CD4-positive, alpha-beta T cell treated with Interferon alpha-2 for 1 hour (primary cell): Measurements from ENCODE around the gene SYT15.

Experiments
- DNase-seq, 2 donors: peaks; one replicate each; pipeline ENCODE4 v3.0.0-alpha.2; 2020 to 2022

Gene SYT15

DNA sequence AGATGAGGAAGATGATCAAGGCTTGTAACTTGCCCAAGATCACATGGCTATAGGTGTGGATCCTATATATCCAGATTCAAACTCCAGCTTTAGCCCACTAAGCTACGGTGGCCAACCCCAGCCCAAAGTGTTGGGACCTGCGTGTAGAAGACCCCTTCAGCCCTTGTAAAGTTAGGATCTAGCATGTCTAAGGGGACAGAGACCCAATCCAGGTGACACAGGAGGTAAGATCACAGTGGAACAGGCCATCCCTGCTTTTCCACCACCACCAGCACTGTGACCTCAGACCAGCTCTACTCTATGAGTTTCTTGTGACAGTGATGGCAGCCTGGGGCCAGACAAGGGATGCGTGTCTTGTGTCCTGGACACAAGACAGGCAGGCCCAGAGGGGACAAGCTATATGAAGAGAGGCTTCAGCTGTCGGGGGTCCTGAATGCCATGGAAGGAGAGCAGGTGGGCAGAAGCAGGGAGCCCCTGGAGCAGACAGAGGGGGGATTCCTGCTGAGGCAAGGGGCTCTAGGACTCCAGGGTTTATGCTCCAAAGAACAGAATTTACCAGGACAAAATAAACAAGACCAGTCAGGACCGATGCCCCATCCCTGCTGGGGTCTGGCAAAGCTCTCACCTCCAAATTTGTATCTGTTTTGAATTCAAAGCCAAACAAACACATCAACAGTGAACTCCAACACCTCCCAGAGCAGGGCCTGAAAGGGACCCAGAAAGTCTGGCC, 32.9 kb upstream of the SYT15 start:
- no peak for DNase-seq

GRCh38 chr10:46546591-46547540, 32.1 kb upstream of the SYT15 start:
- DNase-seq = no peak

DNA sequence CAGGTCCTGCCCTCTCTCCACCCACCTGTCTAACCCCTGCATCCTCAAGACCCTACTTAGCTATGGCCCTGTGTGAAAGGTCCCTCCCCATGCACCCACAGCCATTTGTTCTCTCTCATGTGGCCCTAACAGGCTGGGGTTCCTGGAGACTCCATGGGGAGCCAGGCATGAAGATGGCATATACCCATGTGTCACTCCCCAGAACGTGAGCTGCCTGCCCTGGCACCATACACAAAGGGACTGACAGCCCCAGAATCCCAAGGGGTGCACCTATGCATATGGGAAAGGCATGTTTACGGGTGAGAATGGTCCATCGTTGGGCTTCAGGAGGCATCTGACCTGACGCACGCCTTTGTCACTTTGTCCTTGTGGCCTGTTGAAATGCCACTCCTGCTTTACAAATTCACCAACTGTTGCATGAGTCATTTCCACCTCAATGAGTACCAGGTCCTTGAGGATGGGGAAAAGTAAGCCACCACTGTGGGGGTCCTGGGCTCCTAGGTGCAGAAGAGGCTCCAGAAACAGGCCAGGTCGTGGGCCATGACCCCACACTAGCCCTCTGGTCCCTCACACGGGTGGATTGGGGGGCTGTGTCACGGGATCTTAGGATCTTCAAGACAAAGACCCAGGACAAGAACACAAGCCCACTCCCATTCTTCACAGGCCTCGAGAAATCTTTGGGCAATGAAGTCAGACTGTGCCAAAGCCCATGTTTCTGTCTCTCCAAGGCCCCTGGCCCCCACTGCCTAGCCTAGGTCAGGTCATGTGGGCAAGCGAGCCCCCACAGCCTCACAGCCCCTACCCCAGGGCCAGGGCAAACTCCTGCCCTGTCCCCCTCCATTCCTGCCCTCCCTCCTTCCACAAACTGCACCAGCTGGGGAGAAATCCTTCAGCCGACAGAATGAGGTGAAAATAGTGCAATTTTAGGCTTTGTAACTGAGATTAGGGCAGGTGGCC, 31.1 kb upstream of the SYT15 start:
- no peak for DNase-seq

- DNase-seq = no peak
These were observed 30.3 kb upstream of the SYT15 start for GRCh38 chr10:46548498-46549090.

DNA sequence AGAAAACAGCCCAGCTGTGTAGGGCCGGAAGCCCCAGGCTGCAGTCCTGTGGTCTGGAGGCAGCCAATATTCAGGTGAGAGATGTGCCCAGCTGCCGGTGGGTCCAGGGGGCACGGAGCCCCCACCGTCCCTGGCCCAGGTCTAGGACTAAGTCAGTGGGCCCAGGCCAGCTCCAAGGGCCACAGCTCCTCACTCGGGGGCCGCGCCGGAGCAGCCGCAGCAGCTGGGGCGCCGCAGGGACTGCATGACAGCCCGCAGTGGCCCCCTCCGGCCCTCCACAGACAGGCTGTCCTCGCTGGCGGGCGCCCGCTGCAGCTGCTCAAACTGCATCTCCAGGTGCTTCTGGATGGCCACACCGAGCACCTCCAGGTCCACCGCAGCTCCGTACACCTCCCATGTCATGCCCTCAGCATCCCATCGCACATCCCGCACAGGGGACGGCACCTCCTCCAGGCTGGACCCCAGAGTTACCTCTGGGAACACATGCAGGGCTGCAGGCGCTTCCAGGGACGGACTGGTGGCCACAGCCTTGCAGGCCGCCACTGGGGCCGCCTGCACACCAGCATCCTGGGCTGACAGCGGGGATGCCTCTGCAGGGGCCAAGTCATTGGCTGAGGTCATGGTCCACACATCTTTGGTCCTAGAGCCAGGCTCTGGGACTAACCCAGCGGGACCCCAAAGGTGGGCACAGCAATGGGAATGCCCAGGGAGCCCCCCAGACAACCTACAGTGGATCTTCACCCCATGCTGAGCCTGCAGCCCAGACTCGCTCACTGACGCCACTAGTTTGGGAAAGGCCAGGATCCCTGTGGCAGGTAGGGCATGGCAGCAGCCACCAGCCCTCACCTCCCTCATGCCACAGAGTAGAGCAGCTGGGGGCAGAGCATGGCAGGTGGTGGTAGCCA, 29.5 kb upstream of the SYT15 start:
- no peak for DNase-seq

GRCh38 chr10:46550076-46550790, 28.7 kb upstream of the SYT15 start:
- no peak for DNase-seq

- DNase-seq = no peak
These were observed 27.9 kb upstream of the SYT15 start for GRCh38 chr10:46550795-46551700.

- no peak for DNase-seq
These were observed 27.0 kb upstream of the SYT15 start for GRCh38 chr10:46551701-46552525.

GRCh38 chr10:46552526-46553237, 26.2 kb upstream of the SYT15 start:
- DNase-seq = no peak

DNA sequence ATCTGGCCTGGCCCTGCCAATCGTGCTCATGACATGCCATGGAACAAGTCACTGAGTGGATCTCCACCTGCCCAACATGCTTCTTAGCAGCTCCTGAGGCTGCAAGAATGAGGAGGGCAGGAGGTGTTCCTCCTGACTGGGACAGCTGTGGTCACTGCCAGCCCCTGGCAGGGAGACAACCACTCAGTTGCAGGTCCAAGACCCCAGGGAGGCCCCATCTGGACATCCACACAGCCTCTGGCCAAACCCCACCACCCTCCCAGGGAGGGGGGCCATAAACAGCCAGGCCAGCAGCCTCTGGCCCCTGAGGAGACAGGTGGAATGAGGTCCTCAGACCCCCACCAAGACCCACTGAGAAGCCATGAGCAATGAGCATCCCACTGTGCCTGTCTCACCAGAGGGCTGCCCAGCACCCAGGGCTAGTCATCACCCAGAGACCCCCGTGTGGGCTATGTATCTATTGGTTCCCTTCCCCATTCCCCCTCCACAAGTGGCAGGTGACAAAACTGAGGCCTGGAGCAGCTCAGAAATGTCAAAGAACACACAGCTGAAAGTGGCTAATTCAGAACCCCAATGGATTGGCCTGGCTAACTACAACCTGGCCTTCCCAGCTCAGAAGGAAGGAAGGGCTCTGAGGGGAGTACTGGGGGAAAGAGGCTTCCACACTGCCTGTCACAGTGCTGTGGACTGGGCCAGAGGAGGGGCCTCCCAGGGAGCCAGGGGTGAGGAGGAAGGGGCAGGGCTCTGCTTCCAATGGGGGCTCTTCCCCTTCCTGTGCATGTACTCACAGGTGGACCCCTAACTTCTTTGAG, 25.5 kb upstream of the SYT15 start:
- DNase-seq = no peak

DNA sequence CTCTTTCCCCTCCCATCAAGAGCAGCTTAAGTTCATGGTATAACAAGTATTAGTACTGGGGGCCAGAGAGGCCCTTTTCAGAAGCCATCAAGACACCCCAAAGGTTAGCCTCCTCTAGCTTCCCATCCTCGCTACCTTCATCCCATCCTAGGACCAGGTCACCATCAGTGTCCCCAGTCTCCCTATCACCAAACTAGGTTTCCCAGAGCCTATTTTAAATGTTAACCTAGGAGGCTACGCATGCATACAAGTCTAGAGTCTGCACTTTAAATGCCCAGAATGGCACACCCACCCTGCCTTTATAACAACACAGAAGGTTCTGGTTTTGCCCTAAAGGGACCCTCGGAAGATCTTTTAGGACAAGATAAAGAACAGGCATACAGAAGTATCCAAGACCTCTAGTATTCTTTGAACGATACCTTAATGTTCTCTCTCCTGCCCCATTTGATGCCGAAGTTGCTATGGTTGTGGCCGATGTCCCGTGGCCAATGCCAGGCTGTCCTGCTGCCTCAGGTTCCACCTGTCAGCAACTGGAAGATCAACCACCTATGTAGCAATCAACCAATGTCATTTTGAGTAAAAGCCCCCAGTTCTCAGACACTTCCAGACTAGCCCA, 24.7 kb upstream of the SYT15 start:
- no peak for DNase-seq

- no peak for DNase-seq
These were observed 23.6 kb upstream of the SYT15 start for GRCh38 chr10:46555366-46555712.

DNA sequence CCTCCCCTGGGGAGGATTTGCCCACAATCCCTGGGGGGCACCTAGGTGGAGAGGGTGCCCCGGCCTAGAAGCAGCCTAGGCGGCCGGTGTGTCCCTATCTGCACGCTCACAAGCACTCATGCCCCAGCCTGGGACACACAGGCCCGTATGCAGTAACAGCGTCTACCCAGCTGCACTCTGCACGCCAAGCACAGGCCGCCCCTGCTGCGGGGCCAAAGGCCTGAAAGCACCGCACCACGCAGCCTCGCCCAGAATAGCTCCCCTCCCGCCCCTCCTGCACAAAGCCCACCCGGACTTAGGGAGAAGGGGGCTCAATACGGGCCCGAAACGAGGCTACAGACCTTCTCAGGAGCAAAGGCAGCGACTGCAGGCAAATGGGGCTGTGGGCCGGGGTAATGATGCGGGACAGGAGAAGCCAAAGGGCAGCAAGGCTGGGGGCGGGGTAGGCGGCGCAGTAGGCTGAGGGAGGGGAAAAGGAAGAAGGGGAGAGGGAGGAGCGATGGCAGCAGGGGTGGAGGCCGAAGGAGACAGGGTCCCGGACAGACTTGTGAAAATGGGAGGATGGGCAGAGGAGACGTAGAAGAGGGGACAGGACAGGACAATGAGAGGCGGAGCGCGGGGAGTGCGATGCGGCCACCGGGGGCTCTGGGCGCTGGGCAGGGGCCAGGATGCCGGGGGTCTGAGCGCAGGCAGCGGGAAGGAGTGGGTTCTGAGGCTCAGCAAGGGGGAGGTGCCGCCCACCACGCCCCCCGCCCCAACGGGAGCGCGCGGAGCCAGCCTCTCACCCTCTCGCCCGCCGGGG, 23.0 kb upstream of the SYT15 start:
- no peak for DNase-seq

DNA sequence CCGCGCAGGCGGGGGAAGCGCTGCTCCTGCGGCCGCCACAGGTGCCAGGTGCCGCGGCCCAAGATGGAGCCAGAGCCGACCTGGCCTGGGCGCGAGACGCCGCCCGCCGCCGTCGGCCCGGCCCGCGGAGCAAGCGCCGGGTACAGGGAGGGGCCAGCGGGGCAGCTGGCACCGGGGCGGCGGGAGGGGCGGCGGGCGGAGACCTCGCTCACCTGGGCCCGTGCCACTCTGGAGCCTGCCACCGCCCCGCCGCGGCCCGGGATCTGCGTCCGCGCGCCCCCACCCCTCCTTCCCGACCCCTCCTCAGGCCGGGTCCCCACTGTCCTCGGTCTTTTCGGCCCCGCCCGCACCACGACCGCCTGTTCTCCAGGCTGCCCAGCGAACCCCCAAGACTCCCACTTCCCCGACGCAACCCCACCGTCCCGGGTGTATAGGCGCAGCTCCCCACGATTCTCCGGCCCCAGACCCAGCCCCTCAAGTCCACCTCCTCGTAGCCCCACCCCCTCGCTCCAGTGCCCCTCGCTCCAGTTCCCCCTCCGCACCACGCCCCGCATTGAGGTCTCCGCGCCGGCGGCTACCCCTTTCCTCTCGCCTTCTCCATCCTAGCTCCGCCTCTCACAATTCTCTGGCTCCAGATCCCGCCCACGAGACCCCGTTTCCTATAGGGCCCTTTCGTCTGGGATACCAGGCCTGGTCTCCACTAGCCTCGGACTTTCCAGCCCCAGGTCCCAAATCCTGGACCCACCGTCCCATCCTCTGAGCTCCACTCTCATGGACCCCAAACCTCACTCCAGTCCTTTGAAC, 22.2 kb upstream of the SYT15 start, which contains the start of gene GPRIN2:
GPRIN2 (minus strand) TSS at position 144 of the 804 bp plus-strand sequence. CDS start 5,922 bp downstream, outside the sequence.
- DNase-seq = no peak
